T-cell (primary cell): ENCODE results near the gene ENTREP1. TPM values are rescaled to one million over a fixed set of nuclear protein-coding genes. Genes with fewer than 3 reads are reported as not detected.

Source experiments
- ATAC-seq, 4 experiments: fragments of 200-7000 bp in 3 of 4; fragments of 150-1000 bp in 1 of 4; cut with Tn5 transposase; replicated peaks in 1 of 4; 1 replicate in 3 of 4; 2 replicates in 1 of 4; pipeline ENCODE4 v1.10.0; 2021; ENCODE audit warnings: moderate library complexity in 3 of 4, mild to moderate bottlenecking in 2 of 4, moderate number of reproducible peaks in 1 of 4
- CTCF ChIA-PET, 2 donors: fragments of 300-600 bp; sonication (Branson Sonifier 250); formaldehyde crosslinking; loops; one replicate each; lab custom pipeline; 2022; ENCODE audit warnings: antibody characterized with exemption in 2 of 2; lab: Charles Lee
- POLR2A ChIA-PET, 2 donors: fragments of 300-600 bp; sonication (Branson Sonifier 250); formaldehyde crosslinking; loops; one replicate each; lab custom pipeline; 2022; ENCODE audit warnings: antibody characterized with exemption in 2 of 2; lab: Charles Lee
- DNase-seq, 35 experiments: peaks; one replicate each; pipeline versions ENCODE4 v3.0.0 to v3.0.0-alpha.2; 2013 to 2023
- H3K27ac ChIP-seq: one replicate; pipeline ENCODE4 v1.5.1; 2013; ENCODE audit warnings: low read length
- H3K27me3 ChIP-seq, 2 experiments: replicated peaks in 1 of 2; 1 replicate in 1 of 2; 2 replicates in 1 of 2; pipeline versions ENCODE4 v1.6.1 to v1.7.0; 2013; ENCODE audit warnings: low read length in 1 of 2, mixed read lengths in 1 of 2; ENCODE audit not compliant: control insufficient read depth in 2 of 2, insufficient read depth in 2 of 2; ENCODE audit errors: extremely low read depth in 1 of 2
- H3K36me3 ChIP-seq, 2 donors: 1 replicate in 1 of 2; 2 replicates in 1 of 2; pipeline versions ENCODE4 v1.6.1 to v1.7.0; 2013; ENCODE audit warnings: low read length in 1 of 2; ENCODE audit not compliant: control insufficient read depth in 2 of 2, insufficient read depth in 1 of 2; ENCODE audit errors: extremely low read depth in 1 of 2
- H3K4me1 ChIP-seq, 2 experiments: 1 replicate in 1 of 2; 2 replicates in 1 of 2; pipeline versions ENCODE4 v1.6.1 to v1.7.0; 2013; ENCODE audit warnings: low read length in 2 of 2, mixed read lengths in 1 of 2; ENCODE audit not compliant: insufficient read depth in 2 of 2, control insufficient read depth in 1 of 2; ENCODE audit errors: extremely low read depth in 1 of 2
- H3K4me3 ChIP-seq, 2 donors: 1 replicate in 1 of 2; 2 replicates in 1 of 2; pipeline versions ENCODE4 v1.5.1 to v1.7.0; 2013; ENCODE audit warnings: mild to moderate bottlenecking in 2 of 2, low read length in 1 of 2, moderate library complexity in 1 of 2; ENCODE audit not compliant: control insufficient read depth in 1 of 2; ENCODE audit errors: extremely low read depth in 1 of 2
- H3K9me3 ChIP-seq: 2 replicates; pipeline ENCODE4 v1.7.0; 2013
- H3K27ac Mint-ChIP-seq, 2 donors: one replicate each; pipeline ENCODE4 v1.8.0; 2020 to 2021; ENCODE audit warnings: mild to moderate bottlenecking in 2 of 2, mixed read lengths in 2 of 2
- H3K27me3 Mint-ChIP-seq, 2 donors: one replicate each; pipeline ENCODE4 v1.8.0; 2021 to 2022; ENCODE audit warnings: mixed read lengths in 2 of 2
- H3K36me3 Mint-ChIP-seq: one replicate; pipeline ENCODE4 v1.8.0; 2021; ENCODE audit warnings: mixed read lengths
- H3K4me1 Mint-ChIP-seq, 3 donors: one replicate each; pipeline ENCODE4 v1.8.0; 2020 to 2022; ENCODE audit warnings: mixed read lengths in 3 of 3, mild to moderate bottlenecking in 1 of 3
- H3K4me3 Mint-ChIP-seq, 3 donors: one replicate each; pipeline ENCODE4 v1.8.0; 2020 to 2022; ENCODE audit warnings: mild to moderate bottlenecking in 3 of 3, mixed read lengths in 3 of 3, moderate library complexity in 3 of 3
- H3K9me3 Mint-ChIP-seq, 3 donors: one replicate each; pipeline ENCODE4 v1.8.0; 2020 to 2022; ENCODE audit warnings: mixed read lengths in 3 of 3
- WGBS: methylation state at CpG from one replicate; pipeline ENCODE4 v1.1.5; 2013; ENCODE audit warnings: missing lambda C conversion rate; ENCODE audit not compliant: insufficient coverage; 5-methylcytosine and 5-hydroxymethylcytosine counted together
- total RNA-seq, 35 experiments: library from RNA in 6 of 35; stranded (reverse) in 6 of 35; fragments of 120-200 nt in 1 of 35; gene quantifications; one replicate each; pipeline versions ENCODE4 v1.2.1 to v1.2.4 and lab custom pipeline; 2013 to 2026

Gene ENTREP1
- total RNA-seq, 5 donors from 2014 or later (not counting 1 experiment from before 2014, with no cell fraction given) = 0.13 to 0.16 TPM; not detected in 3

- Histone ChIP-seq H3K9me3 (no peaks in the 10 kb centered on the region), H3K27me3 (no peaks in the 10 kb centered on the region), H3K4me1 (no peaks in the 10 kb centered on the region), H3K36me3 (no peaks in the 10 kb centered on the region), H3K27ac (no peak overlapping the region), H3K4me3 (no peak overlapping the region)
- Mint-ChIP-seq H3K36me3 (no peaks in the 10 kb centered on the region), H3K9me3 (peaks cover 0 to 5% (median 3%) of the 10 kb centered on the region in 3 donors), H3K27me3 (peaks cover 26 to 30% of the 10 kb centered on the region in 2 donors), H3K27ac (no peak overlapping the region), H3K4me1 (no peaks in the 10 kb centered on the region), H3K4me3 (no peak overlapping the region)
- no peak for DNase-seq
- ChIA-PET POLR2A (no interaction called here), CTCF (interaction anchor here in 1 of 2 donors (0.9 kb wide), 1 partner anchor 211 kb away, joined by 3 read pairs; no protein-coding TSS in a partner anchor)
- no CpG with 5 or more reads among the region's 1 CpG for WGBS
- ATAC-seq = no peak
Measured at GRCh38 chr9:69371001-69371400, 46.0 kb downstream of the ENTREP1 start.

- H3K4me3 ChIP-seq = no peak overlapping the region
- no peak for ATAC-seq
- no peaks in the 10 kb centered on the region for H3K36me3 ChIP-seq
- H3K4me1 Mint-ChIP-seq = no peaks in the 10 kb centered on the region
- H3K9me3 ChIP-seq = no peaks in the 10 kb centered on the region
- DNase-seq = no peak
- ChIA-PET CTCF (no interaction called here), POLR2A (no interaction called here)
- peaks cover 0 to 10% of the 10 kb centered on the region in 2 experiments for H3K27me3 ChIP-seq
- no peaks in the 10 kb centered on the region for H3K9me3 Mint-ChIP-seq
- 100% methylated on average over 1 of the region's 3 CpGs for WGBS
- H3K36me3 Mint-ChIP-seq = no peaks in the 10 kb centered on the region
- no peak overlapping the region for H3K27ac Mint-ChIP-seq
- H3K27ac ChIP-seq = no peak overlapping the region
- peaks cover 15% of the 10 kb centered on the region in 2 donors for H3K27me3 Mint-ChIP-seq
- no peaks in the 10 kb centered on the region for H3K4me1 ChIP-seq
- no peak overlapping the region for H3K4me3 Mint-ChIP-seq
Measured at GRCh38 chr9:69376651-69377050, 51.6 kb downstream of the ENTREP1 start.

DNA sequence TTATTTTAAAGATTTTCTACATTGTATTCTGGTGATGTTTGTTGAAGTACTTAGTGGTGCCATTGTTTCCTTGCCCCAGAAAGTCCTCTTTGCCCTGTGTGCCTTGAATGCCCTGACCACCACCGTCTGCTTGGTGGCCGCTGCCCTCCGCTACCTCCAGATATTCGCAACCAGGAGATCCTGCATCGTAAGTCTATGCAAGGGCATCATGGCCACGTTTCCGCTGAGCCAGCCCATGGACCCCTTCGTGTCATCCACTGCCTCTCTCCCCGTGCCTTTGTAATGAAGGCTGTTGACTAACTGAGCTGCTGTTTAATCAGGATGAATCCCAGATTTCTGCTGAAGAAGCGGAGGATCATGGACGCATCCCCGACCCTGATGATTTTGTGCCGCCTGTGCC lies 52.3 kb downstream of the ENTREP1 start:
- Mint-ChIP-seq H3K27ac (no peak overlapping the region), H3K36me3 (no peaks in the 10 kb centered on the region), H3K4me1 (no peaks in the 10 kb centered on the region), H3K4me3 (no peak overlapping the region), H3K9me3 (no peaks in the 10 kb centered on the region), H3K27me3 (peaks cover 15 to 20% of the 10 kb centered on the region in 2 donors)
- no peak overlapping the region for H3K27ac ChIP-seq
- H3K36me3 ChIP-seq = no peaks in the 10 kb centered on the region
- DNase-seq (no peak), ATAC-seq (no peak)
- H3K27me3 ChIP-seq = peaks cover 0 to 10% of the 10 kb centered on the region in 2 experiments
- no peak overlapping the region for H3K4me3 ChIP-seq
- CTCF ChIA-PET = no interaction called here
- no peaks in the 10 kb centered on the region for H3K9me3 ChIP-seq
- no peaks in the 10 kb centered on the region for H3K4me1 ChIP-seq
- WGBS = 92% methylated on average over 12 of the region's 13 CpGs
- POLR2A ChIA-PET = no interaction called here

DNA sequence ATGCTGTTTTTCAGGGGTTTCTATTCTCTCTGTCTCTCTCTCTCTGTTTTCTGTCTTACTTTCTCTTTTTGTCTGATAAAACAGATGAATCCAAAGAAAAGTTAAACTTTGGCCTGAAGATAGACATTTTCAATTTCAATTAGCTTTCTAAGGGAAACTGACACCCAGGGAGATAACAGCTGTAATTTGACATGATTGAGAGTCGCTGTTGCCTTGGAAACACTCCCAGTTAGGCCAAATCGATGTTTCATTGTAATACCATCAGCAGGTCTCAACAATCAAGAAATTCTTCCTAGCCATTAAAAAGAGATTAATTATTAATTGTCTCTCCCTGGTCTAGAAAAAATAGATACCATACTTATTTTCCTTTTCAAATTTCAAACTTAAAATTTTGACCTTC lies 53.0 kb downstream of the ENTREP1 start:
- H3K4me1 ChIP-seq = no peaks in the 10 kb centered on the region
- Mint-ChIP-seq H3K27me3 (peaks cover 15 to 20% of the 10 kb centered on the region in 2 donors), H3K4me1 (no peaks in the 10 kb centered on the region), H3K36me3 (no peaks in the 10 kb centered on the region), H3K4me3 (no peak overlapping the region), H3K9me3 (no peaks in the 10 kb centered on the region), H3K27ac (no peak overlapping the region)
- CTCF ChIA-PET = no interaction called here
- H3K27me3 ChIP-seq = peaks cover 0 to 10% of the 10 kb centered on the region in 2 experiments
- no peaks in the 10 kb centered on the region for H3K36me3 ChIP-seq
- H3K9me3 ChIP-seq = no peaks in the 10 kb centered on the region
- H3K27ac ChIP-seq = no peak overlapping the region
- no peak for DNase-seq
- WGBS = no CpG with 5 or more reads among the region's 2 CpGs
- no peak for ATAC-seq
- POLR2A ChIA-PET = no interaction called here
- H3K4me3 ChIP-seq = no peak overlapping the region

GRCh38 chr9:69379270-69379982 lies 54.4 kb downstream of the ENTREP1 start:
- H3K4me1 Mint-ChIP-seq = no peaks in the 10 kb centered on the region
- no peak overlapping the region for H3K27ac ChIP-seq
- H3K4me1 ChIP-seq = no peaks in the 10 kb centered on the region
- H3K27me3 Mint-ChIP-seq = peaks cover 15 to 27% of the 10 kb centered on the region in 2 donors
- H3K9me3 ChIP-seq = no peaks in the 10 kb centered on the region
- WGBS = 83% methylated on average over 3 of the region's 9 CpGs
- ATAC-seq (no peak), DNase-seq (no peak)
- H3K36me3 ChIP-seq = no peaks in the 10 kb centered on the region
- H3K27me3 ChIP-seq = peaks cover 0 to 10% of the 10 kb centered on the region in 2 experiments
- no peak overlapping the region for H3K4me3 ChIP-seq
- H3K36me3 Mint-ChIP-seq = no peaks in the 10 kb centered on the region
- H3K27ac Mint-ChIP-seq = no peak overlapping the region
- CTCF ChIA-PET = no interaction called here
- POLR2A ChIA-PET = no interaction called here
- H3K9me3 Mint-ChIP-seq = no peaks in the 10 kb centered on the region
- no peak overlapping the region for H3K4me3 Mint-ChIP-seq

DNA sequence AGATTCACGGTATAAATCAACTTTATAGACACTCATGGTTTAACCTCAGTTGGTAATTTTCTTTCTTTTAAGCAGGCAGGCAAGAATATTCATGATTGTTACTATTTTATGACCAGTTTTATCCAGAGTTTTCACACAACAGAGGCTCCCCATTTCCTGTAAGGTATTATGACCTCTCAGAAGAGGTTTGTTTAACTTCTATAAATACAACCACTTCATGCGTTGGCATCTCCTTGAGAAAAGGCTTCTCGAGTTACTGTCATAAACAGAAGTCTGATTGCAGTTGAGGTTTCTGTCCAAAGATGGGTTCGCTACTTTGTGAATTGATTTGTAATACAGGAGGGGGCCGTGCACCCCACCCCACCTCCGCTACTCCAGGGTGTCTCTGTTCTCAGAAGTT lies 55.3 kb downstream of the ENTREP1 start:
- Histone ChIP-seq H3K27me3 (peaks cover 0 to 10% of the 10 kb centered on the region in 2 experiments), H3K36me3 (no peaks in the 10 kb centered on the region), H3K4me3 (no peak overlapping the region), H3K9me3 (no peaks in the 10 kb centered on the region), H3K27ac (no peak overlapping the region), H3K4me1 (no peaks in the 10 kb centered on the region)
- ChIA-PET POLR2A (no interaction called here), CTCF (no interaction called here)
- WGBS = 90% methylated on average over 2 of the region's 6 CpGs
- Mint-ChIP-seq H3K36me3 (no peaks in the 10 kb centered on the region), H3K4me3 (no peak overlapping the region), H3K9me3 (no peaks in the 10 kb centered on the region), H3K27ac (no peak overlapping the region), H3K4me1 (no peaks in the 10 kb centered on the region), H3K27me3 (peaks cover 9 to 18% of the 10 kb centered on the region in 2 donors)
- no peak for ATAC-seq
- no peak for DNase-seq
